SK-N-SH (cell line): ENCODE measurements around the gene DYNLRB1. TPM values are rescaled to one million over a fixed set of nuclear protein-coding genes. Genes with fewer than 3 reads are reported as not detected.

Experiments used
- CTCF ChIA-PET: fragments of 300-600, 350-600 bp; formaldehyde crosslinking; extraction: SDS; loops from one replicate; lab custom pipeline; 2021; lab: Yijun Ruan, JAX
- POLR2A ChIA-PET: fragments of 350-600 bp; sonication (Branson Sonifier 250); formaldehyde crosslinking; extraction: SDS; loops from one replicate; lab custom pipeline; 2020; ENCODE audit warnings: antibody characterized with exemption, inconsistent platforms; lab: Yijun Ruan, JAX
- DNase-seq: peaks from one replicate; pipeline ENCODE4 v3.0.0; 2012
- H2AFZ ChIP-seq: fragments of 200-600 bp; sonication (generic); 2 replicates; pipeline ENCODE4 v1.8.1; 2016; ENCODE audit warnings: antibody characterized with exemption, mild to moderate bottlenecking, low read depth
- H3F3A ChIP-seq: fragments of 200-600 bp; sonication (generic); replicated peaks from 2 replicates; pipeline ENCODE3; 2016; ENCODE audit warnings: antibody characterized with exemption, mild to moderate bottlenecking; ENCODE audit not compliant: insufficient read depth
- H3K27ac ChIP-seq, 2 experiments: fragments of 200-500 bp in 1 of 2; fragments of 200-600 bp in 1 of 2; sonication (Bioruptor generic) in 1 of 2; sonication (generic), shearing (Covaris generic) in 1 of 2; 2 replicates each; pipeline versions ENCODE4 v1.5.1 to v1.6.1; 2014 to 2016; ENCODE audit warnings: low read depth in 2 of 2, inconsistent platforms in 1 of 2, low read length in 1 of 2, mild to moderate bottlenecking in 1 of 2, mixed read lengths in 1 of 2
- H3K27me3 ChIP-seq: fragments of 200-600 bp; sonication (generic), shearing (Covaris generic); 2 replicates; pipeline ENCODE4 v1.6.1; 2016; ENCODE audit warnings: mixed run types; ENCODE audit not compliant: insufficient read depth
- H3K36me3 ChIP-seq, 2 experiments: fragments of 200-500 bp in 1 of 2; fragments of 200-600 bp in 1 of 2; sonication (Bioruptor generic) in 1 of 2; sonication (generic) in 1 of 2; replicated peaks in 1 of 2; 2 replicates each; pipeline versions ENCODE3 to v1.5.1; 2014 to 2016; ENCODE audit warnings: low read length in 1 of 2, mild to moderate bottlenecking in 1 of 2; ENCODE audit not compliant: insufficient read depth in 2 of 2, control insufficient read depth in 1 of 2
- H3K4me1 ChIP-seq, 2 experiments: fragments of 200-500 bp in 1 of 2; fragments of 200-600 bp in 1 of 2; sonication (Bioruptor generic) in 1 of 2; sonication (generic), shearing (Covaris generic) in 1 of 2; 2 replicates each; pipeline versions ENCODE4 v1.5.1 to v1.6.1; 2014 to 2016; ENCODE audit warnings: low read depth in 1 of 2, low read length in 1 of 2, mixed run types in 1 of 2; ENCODE audit not compliant: insufficient read depth in 2 of 2, control insufficient read depth in 1 of 2
- H3K4me2 ChIP-seq: fragments of 200-600 bp; sonication (generic), shearing (Covaris generic); 2 replicates; pipeline ENCODE4 v1.6.1; 2017; ENCODE audit warnings: mixed run types
- H3K4me3 ChIP-seq, 2 experiments: fragments of 200-500 bp in 1 of 2; fragments of 200-600 bp in 1 of 2; sonication (Bioruptor generic) in 1 of 2; sonication (generic), shearing (Covaris generic) in 1 of 2; 2 replicates each; pipeline versions ENCODE4 v1.5.1 to v1.8.1; 2014 to 2016; ENCODE audit warnings: low read depth in 2 of 2, inconsistent platforms in 1 of 2, low read length in 1 of 2, mild to moderate bottlenecking in 1 of 2, mixed read lengths in 1 of 2, moderate library complexity in 1 of 2
- H3K79me2 ChIP-seq: fragments of 200-600 bp; sonication (generic); 2 replicates; pipeline ENCODE4 v1.8.1; 2017; ENCODE audit warnings: mild to moderate bottlenecking; ENCODE audit not compliant: insufficient read depth
- H3K9ac ChIP-seq: fragments of 200-600 bp; sonication (generic); 2 replicates; pipeline ENCODE4 v1.6.1; 2017; ENCODE audit warnings: mixed run types
- H3K9me2 ChIP-seq: fragments of 200-600 bp; sonication (generic); 2 replicates; pipeline ENCODE4 v1.6.1; 2017; ENCODE audit warnings: mixed run types
- H3K9me3 ChIP-seq: fragments of 200-600 bp; sonication (generic); 2 replicates; pipeline ENCODE4 v1.6.1; 2017; ENCODE audit warnings: mixed run types, mild to moderate bottlenecking, moderate library complexity
- H4K20me1 ChIP-seq: fragments of 200-600 bp; sonication (generic); 2 replicates; pipeline ENCODE4 v1.6.1; 2017; ENCODE audit warnings: mild to moderate bottlenecking, mixed run types; ENCODE audit not compliant: insufficient read depth
- CHD2 ChIP-seq: fragments of 150-350 bp; IDR thresholded peaks from 2 replicates; pipeline ENCODE4 v1.6.1; 2018; ENCODE audit warnings: low read length; ENCODE audit not compliant: partially characterized antibody
- FOXJ3 ChIP-seq: sonication (generic); formaldehyde crosslinking; IDR thresholded peaks from 2 replicates; pipeline ENCODE4 v1.5.1; 2020; ENCODE audit warnings: mild to moderate bottlenecking, missing genetic modification reagents
- FOXM1 ChIP-seq: IDR thresholded peaks from 2 replicates; pipeline ENCODE4 v1.4.0; 2012; ENCODE audit warnings: low read depth, mild to moderate bottlenecking
- GABPA ChIP-seq: IDR thresholded peaks from 2 replicates; pipeline ENCODE4 v1.4.0; 2012; ENCODE audit warnings: low read depth, mild to moderate bottlenecking
- GATA2 ChIP-seq: sonication (generic); formaldehyde crosslinking; IDR thresholded peaks from 2 replicates; pipeline ENCODE4 v1.5.0; 2020; ENCODE audit warnings: mild to moderate bottlenecking, missing genetic modification reagents
- IRF3 ChIP-seq: fragments of 150-350 bp; IDR thresholded peaks from 2 replicates; pipeline ENCODE4 v1.6.1; 2016; ENCODE audit warnings: mild to moderate bottlenecking, low read depth, low read length
- NFIC ChIP-seq: IDR thresholded peaks from 2 replicates; pipeline ENCODE4 v1.4.0; 2012; ENCODE audit warnings: borderline replicate concordance
- POLR2AphosphoS5 ChIP-seq: IDR thresholded peaks from 2 replicates; pipeline ENCODE4 v1.6.1; 2012; ENCODE audit warnings: low read depth, low read length
- RCOR1 ChIP-seq: fragments of 150-350 bp; IDR thresholded peaks from 2 replicates; pipeline ENCODE4 v1.6.1; 2017; ENCODE audit warnings: antibody characterized with exemption, low read length
- REST ChIP-seq: IDR thresholded peaks from 2 replicates; pipeline ENCODE4 v1.6.1; 2012; ENCODE audit warnings: mild to moderate bottlenecking, low read depth, low read length, moderate library complexity
- TCF12 ChIP-seq: IDR thresholded peaks from 2 replicates; pipeline ENCODE4 v1.4.0; 2012
- USF1 ChIP-seq: IDR thresholded peaks from 2 replicates; pipeline ENCODE4 v1.4.0; 2012; ENCODE audit warnings: low read depth, borderline replicate concordance
- WGBS: methylation state at CpG from one replicate; pipeline ENCODE4 v1.1.6; 2017; ENCODE audit warnings: low lambda C conversion rate; 5-methylcytosine and 5-hydroxymethylcytosine counted together
- polyA plus RNA-seq, 3 experiments: library from polyadenylated mRNA; depleted of rRNA; stranded (reverse); fragments of >200 nt; gene quantifications; 2 replicates each; pipeline ENCODE4 v1.2.3, GENCODE V29; 2012
- TF ChIP-seq, protein P1 (sequence below): IDR thresholded peaks from 2 replicates; pipeline ENCODE4 v1.4.0; 2012; ENCODE audit warnings: low read depth, borderline replicate concordance
- TF ChIP-seq, protein P2 (sequence below): IDR thresholded peaks from 2 replicates; pipeline ENCODE4; 2012

DYNLRB1 gene
- polyA plus RNA-seq, 1 of the 3 experiments (the other 2 are of a cell fraction) = 402 TPM

GRCh38 chr20:34575271-34575670 is 59.0 kb downstream of the DYNLRB1 start:
- H2AFZ ChIP-seq = no peak overlapping the region
- H3K79me2 ChIP-seq = no peaks in the 10 kb centered on the region
- peaks cover 0 to 4% of the 10 kb centered on the region in 2 experiments; a peak in 2 of 4 replicates for H3K4me1 ChIP-seq
- H3K27ac ChIP-seq = no peak overlapping the region
- H4K20me1 ChIP-seq = no peaks in the 10 kb centered on the region
- 95% methylated on average over 5 of the region's 5 CpGs for WGBS
- H3K27me3 ChIP-seq = no peaks in the 10 kb centered on the region
- no peak for TF ChIP-seq CHD2
- TF ChIP-seq, protein P1, sequence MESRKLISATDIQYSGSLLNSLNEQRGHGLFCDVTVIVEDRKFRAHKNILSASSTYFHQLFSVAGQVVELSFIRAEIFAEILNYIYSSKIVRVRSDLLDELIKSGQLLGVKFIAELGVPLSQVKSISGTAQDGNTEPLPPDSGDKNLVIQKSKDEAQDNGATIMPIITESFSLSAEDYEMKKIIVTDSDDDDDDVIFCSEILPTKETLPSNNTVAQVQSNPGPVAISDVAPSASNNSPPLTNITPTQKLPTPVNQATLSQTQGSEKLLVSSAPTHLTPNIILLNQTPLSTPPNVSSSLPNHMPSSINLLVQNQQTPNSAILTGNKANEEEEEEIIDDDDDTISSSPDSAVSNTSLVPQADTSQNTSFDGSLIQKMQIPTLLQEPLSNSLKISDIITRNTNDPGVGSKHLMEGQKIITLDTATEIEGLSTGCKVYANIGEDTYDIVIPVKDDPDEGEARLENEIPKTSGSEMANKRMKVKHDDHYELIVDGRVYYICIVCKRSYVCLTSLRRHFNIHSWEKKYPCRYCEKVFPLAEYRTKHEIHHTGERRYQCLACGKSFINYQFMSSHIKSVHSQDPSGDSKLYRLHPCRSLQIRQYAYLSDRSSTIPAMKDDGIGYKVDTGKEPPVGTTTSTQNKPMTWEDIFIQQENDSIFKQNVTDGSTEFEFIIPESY = no peak
- no peak for TF ChIP-seq REST
- TF ChIP-seq RCOR1 = no peak
- TF ChIP-seq TCF12 = no peak
- no peak for TF ChIP-seq POLR2AphosphoS5
- TF ChIP-seq IRF3 = no peak
- no peak for TF ChIP-seq FOXM1
- TF ChIP-seq NFIC = no peak
- no peak for TF ChIP-seq GABPA
- TF ChIP-seq GATA2 = no peak
- no peak for TF ChIP-seq FOXJ3 (CRISPR knock-in tag)
- TF ChIP-seq USF1 = no peak
- TF ChIP-seq, protein P2, sequence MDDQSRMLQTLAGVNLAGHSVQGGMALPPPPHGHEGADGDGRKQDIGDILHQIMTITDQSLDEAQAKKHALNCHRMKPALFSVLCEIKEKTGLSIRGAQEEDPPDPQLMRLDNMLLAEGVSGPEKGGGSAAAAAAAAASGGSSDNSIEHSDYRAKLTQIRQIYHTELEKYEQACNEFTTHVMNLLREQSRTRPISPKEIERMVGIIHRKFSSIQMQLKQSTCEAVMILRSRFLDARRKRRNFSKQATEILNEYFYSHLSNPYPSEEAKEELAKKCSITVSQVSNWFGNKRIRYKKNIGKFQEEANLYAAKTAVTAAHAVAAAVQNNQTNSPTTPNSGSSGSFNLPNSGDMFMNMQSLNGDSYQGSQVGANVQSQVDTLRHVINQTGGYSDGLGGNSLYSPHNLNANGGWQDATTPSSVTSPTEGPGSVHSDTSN = no peak
- TF ChIP-seq, all 33 proteins: peak for 0
- ChIA-PET CTCF (interaction anchor here (0.9 to 1.9 kb wide), 2 partner anchors 13 to 72 kb away, joined by 4 to 8 read pairs; no protein-coding TSS in a partner anchor), POLR2A (no interaction called here)
- no peaks in the 10 kb centered on the region for H3K9me3 ChIP-seq
- H3K4me3 ChIP-seq = no peak overlapping the region
- H3K9me2 ChIP-seq = no peaks in the 10 kb centered on the region
- H3K9ac ChIP-seq = no peak overlapping the region
- DNase-seq = no peak
- peaks cover 0 to 12% of the 10 kb centered on the region in 2 experiments for H3K36me3 ChIP-seq
- no peaks in the 10 kb centered on the region for H3F3A ChIP-seq
- no peak overlapping the region for H3K4me2 ChIP-seq
